HS-27A (cell line): ENCODE data around the gene PIK3C2G.
"Not testable (repeated sequence)": the region's sequence is repeated elsewhere in the genome, so short reads cannot be mapped to it uniquely, and the experiment has no call there.

Experiments used
- DNase-seq: peaks from one replicate; pipeline ENCODE4 v3.0.0-alpha.2; 2012; ENCODE audit warnings: low read depth, missing footprints

Gene PIK3C2G

DNA sequence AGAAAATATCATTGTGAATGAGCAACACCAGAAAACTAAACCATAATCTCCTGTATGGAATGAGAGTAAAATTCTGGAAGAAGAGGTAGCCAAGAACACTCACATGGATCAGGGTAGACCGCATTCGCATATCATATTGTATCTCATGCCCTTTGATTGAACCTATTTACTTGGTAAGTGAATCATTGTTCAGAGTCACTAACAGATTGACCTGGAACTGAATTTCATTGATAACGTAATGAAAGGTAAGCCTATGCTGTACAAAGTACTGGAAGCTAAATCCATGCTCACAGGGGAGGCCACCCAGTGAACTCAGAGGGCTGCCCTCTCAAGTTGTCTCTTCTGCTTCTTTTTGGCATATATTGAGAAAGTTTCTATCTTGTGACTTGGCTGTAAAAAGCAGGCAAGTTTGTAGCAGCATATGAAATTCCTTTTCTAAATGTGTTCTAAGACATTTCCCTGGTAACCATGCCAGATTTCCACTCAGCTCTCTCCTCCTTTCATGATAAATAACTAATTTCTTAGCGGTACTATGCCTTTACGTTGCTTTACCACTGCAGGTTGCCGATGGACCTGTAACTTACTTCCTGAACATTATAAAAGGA lies 385.1 kb downstream of the PIK3C2G start:
- DNase-seq: no peak

DNA sequence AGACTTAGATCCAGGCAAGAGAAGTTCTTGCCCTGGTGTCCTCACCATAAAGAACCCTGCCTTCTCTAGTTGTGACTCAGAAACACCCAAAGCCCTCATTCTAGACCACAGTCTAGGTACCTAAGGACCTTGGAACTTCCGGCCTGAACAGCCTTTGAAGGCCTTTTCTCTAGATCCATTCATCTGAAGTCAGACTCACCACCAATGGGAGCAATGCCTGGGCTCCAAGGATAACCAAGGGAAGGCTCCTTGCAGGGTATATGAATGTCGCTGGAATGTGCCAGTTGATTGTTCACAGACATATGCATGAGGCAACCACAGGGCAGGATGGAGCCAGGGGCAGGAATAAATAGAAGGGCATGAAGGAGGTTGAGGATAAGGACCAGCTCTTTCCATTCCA lies 390.2 kb downstream of the PIK3C2G start:
- DNase-seq: no peak

- no peak for DNase-seq
Measured at GRCh38 chr12:18652596-18652995, 391.3 kb downstream of the PIK3C2G start.

GRCh38 chr12:18653465-18653864 lies 392.1 kb downstream of the PIK3C2G start:
- DNase-seq: no peak

DNA sequence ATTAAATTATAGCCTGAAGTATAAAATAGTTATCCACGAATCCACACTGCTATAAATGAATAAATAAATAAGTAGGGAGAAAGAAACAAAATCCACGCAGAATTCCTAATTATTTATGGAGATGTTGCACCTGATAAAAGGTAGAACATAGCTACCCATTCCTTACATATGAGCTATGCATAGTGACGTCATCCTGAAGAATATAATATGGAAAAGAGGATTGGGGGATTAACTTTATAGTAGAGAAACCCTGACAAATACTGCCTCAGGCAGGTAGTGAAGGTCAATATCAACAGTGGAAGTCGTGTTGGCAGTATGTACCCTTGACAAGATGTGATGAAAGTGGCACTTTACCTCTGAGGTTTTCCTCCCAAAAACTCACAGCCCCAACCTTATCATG lies 394.0 kb downstream of the PIK3C2G start:
- DNase-seq: no peak

DNA sequence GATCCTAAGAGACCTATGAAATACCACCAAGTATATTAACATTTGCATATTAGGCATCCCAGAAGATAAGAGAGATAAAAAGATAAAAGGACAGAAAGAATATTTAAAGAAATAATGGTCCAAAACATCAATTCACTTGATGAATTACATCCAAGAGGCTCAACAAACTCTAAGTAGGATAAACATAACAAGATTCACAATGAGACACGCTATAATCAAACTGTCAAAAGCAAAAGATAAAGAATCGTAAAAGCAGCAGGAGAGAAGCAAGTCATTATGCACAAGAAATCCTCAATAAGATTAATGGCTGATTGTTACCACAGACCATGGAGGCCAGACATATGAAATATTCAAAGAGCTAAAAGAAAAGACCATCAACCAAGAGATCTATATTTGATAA lies 396.9 kb downstream of the PIK3C2G start:
- no peak for DNase-seq

- DNase-seq: no peak
Measured at GRCh38 chr12:18658829-18659228, 397.5 kb downstream of the PIK3C2G start.

GRCh38 chr12:18676141-18676540 lies 414.8 kb downstream of the PIK3C2G start:
- no peak for DNase-seq

DNA sequence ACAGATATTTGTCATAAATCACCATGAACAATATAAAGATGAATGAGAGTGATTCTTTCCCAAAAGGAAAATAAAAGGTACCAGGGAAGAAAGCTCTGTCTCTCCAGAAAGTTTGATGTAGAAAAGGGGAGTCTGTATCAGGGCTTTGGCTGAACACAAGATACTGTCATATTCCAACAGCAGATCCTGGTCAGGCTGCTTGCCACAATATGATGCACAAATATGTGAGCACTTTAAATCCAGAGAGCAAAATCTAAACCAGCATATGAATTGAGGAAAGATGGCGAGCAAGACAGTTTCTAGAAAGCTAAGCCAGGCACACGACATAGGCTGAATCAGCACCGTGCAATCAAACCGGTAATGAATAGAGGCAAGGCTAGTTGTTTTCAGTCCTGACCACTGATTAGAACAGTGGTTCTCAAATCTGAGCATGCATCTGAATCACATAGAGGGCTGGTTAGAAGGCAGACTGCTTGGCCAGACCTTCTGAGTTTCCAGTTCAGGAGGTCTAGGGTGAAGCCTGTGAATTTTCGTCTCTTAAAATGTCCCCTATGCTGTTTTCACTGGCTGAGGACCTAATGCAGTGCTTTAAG lies 415.8 kb downstream of the PIK3C2G start:
- DNase-seq: no peak

GRCh38 chr12:18681818-18682217 lies 420.5 kb downstream of the PIK3C2G start:
- no peak for DNase-seq

- DNase-seq: no peak
Measured at GRCh38 chr12:18683327-18684013, 422.2 kb downstream of the PIK3C2G start.

- DNase-seq: no peak
Measured at GRCh38 chr12:18684430-18684829, 423.1 kb downstream of the PIK3C2G start.

- DNase-seq: no peak
Measured at GRCh38 chr12:18689771-18690170, 428.5 kb downstream of the PIK3C2G start.

GRCh38 chr12:18690653-18691052 lies 429.3 kb downstream of the PIK3C2G start:
- DNase-seq: no peak

GRCh38 chr12:18693986-18694385 lies 432.7 kb downstream of the PIK3C2G start:
- DNase-seq: not testable (repeated sequence)

- peak; percentile 52 for DNase-seq
Measured at GRCh38 chr12:18696971-18697602, 435.8 kb downstream of the PIK3C2G start.
